Esophagus squamous epithelium (tissue), 4 donors: ENCODE data around the gene HECTD1.

ENCODE experiments used
- POLR2A ChIP-seq, 4 donors: fragments of 450-650 bp; IDR thresholded peaks; one replicate each; pipeline ENCODE4 v1.6.1; 2017; ENCODE audit warnings: antibody characterized with exemption in 4 of 4, mild to moderate bottlenecking in 4 of 4, moderate library complexity in 3 of 4
- TF ChIP-seq, protein P1 (sequence below), 6 experiments: fragments of 450-650 bp in 4 of 6; fragments of 200-600 bp in 2 of 6; sonication (generic) in 2 of 6; IDR thresholded peaks; one replicate each; pipeline ENCODE4 v1.5.1; 2016 to 2019; ENCODE audit warnings: antibody characterized with exemption in 6 of 6, mild to moderate bottlenecking in 4 of 6, moderate library complexity in 4 of 6

DNA sequence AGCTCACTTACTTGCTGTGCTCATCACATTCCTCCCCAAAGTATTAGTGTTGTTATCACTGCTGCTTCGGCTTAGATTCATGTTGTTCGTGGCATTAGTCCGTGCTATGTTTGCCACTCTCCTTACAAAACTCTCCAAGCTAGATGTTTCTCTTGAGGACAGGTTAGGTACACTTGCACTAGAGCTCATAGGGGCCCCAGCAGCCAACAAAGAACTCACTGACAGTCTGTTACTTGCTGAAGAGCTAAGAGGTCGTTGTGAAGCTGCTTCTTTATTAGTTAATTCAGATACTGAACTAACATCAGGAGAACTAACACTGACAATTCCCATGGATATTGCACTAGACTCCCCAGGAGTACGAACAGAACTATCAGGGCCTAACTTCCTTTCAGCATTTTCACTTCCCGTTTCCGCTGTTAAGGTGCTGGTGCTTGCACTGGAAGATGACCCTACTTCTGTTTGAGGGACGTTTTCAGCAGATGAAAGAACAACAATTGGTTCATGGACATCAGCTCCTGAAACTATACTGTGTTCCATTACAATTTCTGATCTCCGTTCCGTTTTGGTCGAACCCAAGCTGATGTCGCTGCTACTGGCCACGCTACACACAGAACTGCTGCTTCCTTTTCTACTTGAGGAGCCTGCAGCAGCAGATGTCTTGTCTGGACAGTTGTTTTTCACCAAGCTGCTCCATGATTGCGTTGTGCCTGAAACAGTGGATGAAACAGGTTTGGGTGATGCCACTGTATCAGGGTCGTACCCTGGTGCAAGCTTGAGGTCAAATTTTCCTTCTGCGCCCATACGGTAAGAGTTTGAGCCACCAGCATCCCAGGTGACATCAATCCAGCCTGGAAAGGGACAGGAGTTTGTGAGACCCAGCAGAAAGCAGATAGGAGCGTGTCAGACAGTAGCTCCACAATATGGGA, 78.7 kb downstream of the HECTD1 start:
- TF ChIP-seq POLR2A (IDR thresholded peaks at IDR 0.05): no peak
- TF ChIP-seq, protein P1, sequence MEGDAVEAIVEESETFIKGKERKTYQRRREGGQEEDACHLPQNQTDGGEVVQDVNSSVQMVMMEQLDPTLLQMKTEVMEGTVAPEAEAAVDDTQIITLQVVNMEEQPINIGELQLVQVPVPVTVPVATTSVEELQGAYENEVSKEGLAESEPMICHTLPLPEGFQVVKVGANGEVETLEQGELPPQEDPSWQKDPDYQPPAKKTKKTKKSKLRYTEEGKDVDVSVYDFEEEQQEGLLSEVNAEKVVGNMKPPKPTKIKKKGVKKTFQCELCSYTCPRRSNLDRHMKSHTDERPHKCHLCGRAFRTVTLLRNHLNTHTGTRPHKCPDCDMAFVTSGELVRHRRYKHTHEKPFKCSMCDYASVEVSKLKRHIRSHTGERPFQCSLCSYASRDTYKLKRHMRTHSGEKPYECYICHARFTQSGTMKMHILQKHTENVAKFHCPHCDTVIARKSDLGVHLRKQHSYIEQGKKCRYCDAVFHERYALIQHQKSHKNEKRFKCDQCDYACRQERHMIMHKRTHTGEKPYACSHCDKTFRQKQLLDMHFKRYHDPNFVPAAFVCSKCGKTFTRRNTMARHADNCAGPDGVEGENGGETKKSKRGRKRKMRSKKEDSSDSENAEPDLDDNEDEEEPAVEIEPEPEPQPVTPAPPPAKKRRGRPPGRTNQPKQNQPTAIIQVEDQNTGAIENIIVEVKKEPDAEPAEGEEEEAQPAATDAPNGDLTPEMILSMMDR (IDR thresholded peaks at IDR 0.05): no peak
